Upper lobe of left lung (tissue), 6 donors: ENCODE results near the gene COX6A1. TPM values are rescaled to one million over a fixed set of nuclear protein-coding genes. Genes with fewer than 3 reads are reported as not detected.
"Not testable (repeated sequence)": the region's sequence is repeated elsewhere in the genome, so short reads cannot be mapped to it uniquely, and the experiment has no call there.

Source experiments
- ATAC-seq, 2 donors: fragments of 200-7000 bp; cut with Tn5 transposase; one replicate each; pipeline ENCODE4 v1.9.1; 2022; ENCODE audit warnings: mild to moderate bottlenecking in 2 of 2, moderate library complexity in 2 of 2; ENCODE audit not compliant: low FRiP score in 2 of 2
- DNase-seq, 2 donors: peaks; one replicate each; pipeline ENCODE4 v3.0.0-alpha.2; 2019 to 2020
- H3K27ac ChIP-seq, 4 donors: fragments of 200-600 bp; sonication (generic); one replicate each; pipeline ENCODE4 v1.5.1; 2016 to 2019
- H3K27me3 ChIP-seq, 4 donors: fragments of 200-600 bp; sonication (generic); one replicate each; pipeline ENCODE4 v1.5.1; 2017 to 2019
- H3K36me3 ChIP-seq, 4 donors: fragments of 200-600 bp; sonication (generic); one replicate each; pipeline ENCODE4 v1.5.1; 2016 to 2019
- H3K4me1 ChIP-seq, 4 donors: fragments of 200-600 bp; sonication (generic); one replicate each; pipeline ENCODE4 v1.5.1; 2018 to 2019
- H3K4me3 ChIP-seq, 4 donors: fragments of 200-600 bp; sonication (generic); one replicate each; pipeline ENCODE4 v1.5.1; 2017 to 2019; ENCODE audit warnings: mild to moderate bottlenecking in 2 of 4, moderate library complexity in 1 of 4
- H3K9me3 ChIP-seq, 4 donors: fragments of 200-600 bp; sonication (generic); one replicate each; pipeline ENCODE4 v1.5.1; 2018 to 2019
- EP300 ChIP-seq, 4 donors: sonication (generic); formaldehyde crosslinking; IDR thresholded peaks; one replicate each; pipeline ENCODE4 v1.5.1; 2017; ENCODE audit warnings: antibody characterized with exemption in 4 of 4, control low read depth in 2 of 4
- POLR2A ChIP-seq, 4 donors: fragments of 450-650 bp; IDR thresholded peaks; one replicate each; pipeline ENCODE4 v1.5.1; 2016 to 2017; ENCODE audit warnings: antibody characterized with exemption in 4 of 4, mild to moderate bottlenecking in 2 of 4
- POLR2AphosphoS5 ChIP-seq, 2 donors: sonication (generic); formaldehyde crosslinking; IDR thresholded peaks; one replicate each; pipeline ENCODE4 v1.5.1; 2017; ENCODE audit warnings: antibody characterized with exemption in 2 of 2
- WGBS, 2 donors: methylation state at CpG; one replicate each; pipeline ENCODE4 v1.1.5; 2017 to 2018; 5-methylcytosine and 5-hydroxymethylcytosine counted together
- total RNA-seq, 6 donors: library from RNA; depleted of rRNA in 4 of 6; stranded (reverse); fragments of >200 nt in 4 of 6; gene quantifications; one replicate each; pipeline versions ENCODE4 v1.1.0 to v1.2.1, GENCODE V29; 2016 to 2021
- TF ChIP-seq, protein P1 (sequence below), 6 experiments: fragments of 450-650 bp in 4 of 6; fragments of 200-600 bp in 2 of 6; sonication (generic) in 2 of 6; IDR thresholded peaks; one replicate each; pipeline ENCODE4 v1.5.1; 2016 to 2019; ENCODE audit warnings: antibody characterized with exemption in 6 of 6
- donor health status: DM: no; HTN: no; CAD: no; lungs with moderate emphysema.
- donor health status: DM: no; HTN: yes; CAD: no; lungs with severe emphysema.

The COX6A1 gene
- total RNA-seq, 6 donors from 2014 or later, result 131 to 733 (median 324) TPM

GRCh38 chr12:120447992-120448391 is 10.1 kb downstream of the COX6A1 start:
- Histone ChIP-seq H3K4me1 (peaks cover 19 to 33% (median 25%) of the 10 kb centered on the region in 4 donors), H3K27me3 (no peaks in the 10 kb centered on the region), H3K9me3 (no peaks in the 10 kb centered on the region), H3K27ac (no peak overlapping the region), H3K36me3 (peaks cover 0 to 42% (median 18%) of the 10 kb centered on the region in 4 donors), H3K4me3 (peak overlapping the region in 1 of 4 donors; percentile 80)
- TF ChIP-seq EP300 (IDR thresholded peaks at IDR 0.05) (no peak), POLR2A (IDR thresholded peaks at IDR 0.05) (no peak), POLR2AphosphoS5 (IDR thresholded peaks at IDR 0.05) (no peak)
- TF ChIP-seq, protein P1, sequence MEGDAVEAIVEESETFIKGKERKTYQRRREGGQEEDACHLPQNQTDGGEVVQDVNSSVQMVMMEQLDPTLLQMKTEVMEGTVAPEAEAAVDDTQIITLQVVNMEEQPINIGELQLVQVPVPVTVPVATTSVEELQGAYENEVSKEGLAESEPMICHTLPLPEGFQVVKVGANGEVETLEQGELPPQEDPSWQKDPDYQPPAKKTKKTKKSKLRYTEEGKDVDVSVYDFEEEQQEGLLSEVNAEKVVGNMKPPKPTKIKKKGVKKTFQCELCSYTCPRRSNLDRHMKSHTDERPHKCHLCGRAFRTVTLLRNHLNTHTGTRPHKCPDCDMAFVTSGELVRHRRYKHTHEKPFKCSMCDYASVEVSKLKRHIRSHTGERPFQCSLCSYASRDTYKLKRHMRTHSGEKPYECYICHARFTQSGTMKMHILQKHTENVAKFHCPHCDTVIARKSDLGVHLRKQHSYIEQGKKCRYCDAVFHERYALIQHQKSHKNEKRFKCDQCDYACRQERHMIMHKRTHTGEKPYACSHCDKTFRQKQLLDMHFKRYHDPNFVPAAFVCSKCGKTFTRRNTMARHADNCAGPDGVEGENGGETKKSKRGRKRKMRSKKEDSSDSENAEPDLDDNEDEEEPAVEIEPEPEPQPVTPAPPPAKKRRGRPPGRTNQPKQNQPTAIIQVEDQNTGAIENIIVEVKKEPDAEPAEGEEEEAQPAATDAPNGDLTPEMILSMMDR (IDR thresholded peaks at IDR 0.05), result no peak
- ATAC-seq (no peak), DNase-seq (no peak)
- 90 to 96% methylated on average over 4 of the region's 4 CpGs for WGBS, 2 donors

DNA sequence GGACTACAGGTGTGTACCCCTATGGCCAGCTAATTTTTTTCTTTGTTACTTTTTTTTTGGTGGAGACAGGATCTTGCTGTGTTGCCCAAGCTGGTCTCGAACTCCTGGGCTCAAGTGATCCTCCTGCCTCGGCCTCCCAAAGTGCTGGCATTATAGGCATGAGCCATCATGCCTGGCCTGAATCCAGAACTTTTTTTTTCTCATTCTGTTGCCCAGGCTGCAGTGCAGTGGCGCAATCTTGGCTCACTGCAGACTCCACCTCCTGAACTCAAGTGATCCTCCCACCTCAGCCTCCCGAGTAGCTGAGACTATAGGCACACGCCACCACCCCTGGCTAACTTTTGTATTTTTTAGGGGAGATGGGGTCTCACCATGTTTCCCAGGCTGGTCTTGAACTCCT is 14.6 kb downstream of the COX6A1 start:
- not testable (repeated sequence) for H3K9me3 ChIP-seq, H3K4me3 ChIP-seq, H3K27me3 ChIP-seq, ATAC-seq, DNase-seq, H3K27ac ChIP-seq
- WGBS, 2 donors, result 89 to 91% methylated on average over 5 of the region's 5 CpGs
- peaks cover 4 to 59% (median 22%) of the 10 kb centered on the region in 4 donors for H3K36me3 ChIP-seq
- H3K4me1 ChIP-seq, result peaks cover 3 to 13% (median 6%) of the 10 kb centered on the region in 4 donors

- no peak for ATAC-seq
- no peak overlapping the region for H3K27ac ChIP-seq
- WGBS, 2 donors, result 97 to 100% methylated on average over 3 of the region's 3 CpGs
- no peaks in the 10 kb centered on the region for H3K9me3 ChIP-seq
- no peaks in the 10 kb centered on the region for H3K27me3 ChIP-seq
- peaks cover 0 to 6% (median 0%) of the 10 kb centered on the region in 4 donors for H3K4me1 ChIP-seq
- TF ChIP-seq EP300 (IDR thresholded peaks at IDR 0.05) (no peak), POLR2AphosphoS5 (IDR thresholded peaks at IDR 0.05) (no peak), POLR2A (IDR thresholded peaks at IDR 0.05) (no peak)
- TF ChIP-seq, protein P1 (IDR thresholded peaks at IDR 0.05), result no peak
- H3K4me3 ChIP-seq, result no peak overlapping the region
- DNase-seq, result no peak
- peaks cover 7 to 64% (median 29%) of the 10 kb centered on the region in 4 donors for H3K36me3 ChIP-seq
Observed at GRCh38 chr12:120453060-120453750, 15.3 kb downstream of the COX6A1 start.

DNA sequence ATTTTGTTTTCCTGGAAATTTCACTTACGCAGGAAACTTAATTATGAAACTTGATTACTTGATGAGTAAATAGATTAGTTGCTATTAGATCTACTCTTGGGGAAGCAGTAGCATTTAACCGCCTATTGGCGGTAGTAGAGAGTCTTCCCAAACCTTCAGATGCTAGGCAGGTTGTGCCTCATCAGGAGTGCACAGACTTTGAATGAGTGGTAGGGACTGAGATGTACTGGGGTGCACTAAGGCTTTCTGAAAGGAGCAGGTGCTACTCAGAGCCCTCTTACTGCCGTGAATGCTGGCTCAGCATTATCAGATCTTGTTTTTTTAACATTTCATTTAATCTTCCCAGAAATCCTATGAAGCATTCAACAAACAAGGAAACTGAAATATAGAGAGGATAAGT is 16.1 kb downstream of the COX6A1 start:
- Histone ChIP-seq H3K27ac (no peak overlapping the region), H3K4me3 (no peak overlapping the region), H3K27me3 (no peaks in the 10 kb centered on the region), H3K36me3 (peaks cover 15 to 65% (median 37%) of the 10 kb centered on the region in 4 donors), H3K4me1 (no peaks in the 10 kb centered on the region), H3K9me3 (no peaks in the 10 kb centered on the region)
- no peak for DNase-seq
- peak in 1 of 2 donors; percentile 50 for ATAC-seq
- WGBS, 2 donors, result 77 to 85% methylated on average over 4 of the region's 4 CpGs
- TF ChIP-seq POLR2AphosphoS5 (IDR thresholded peaks at IDR 0.05) (no peak), EP300 (IDR thresholded peaks at IDR 0.05) (no peak), POLR2A (IDR thresholded peaks at IDR 0.05) (no peak)
- TF ChIP-seq, protein P1 (IDR thresholded peaks at IDR 0.05), result peak in 4 of 6 experiments; percentile 25 to 47 (median 36)

GRCh38 chr12:120455302-120455701 is 17.4 kb downstream of the COX6A1 start:
- Histone ChIP-seq H3K27me3 (no peaks in the 10 kb centered on the region), H3K36me3 (peaks cover 25 to 74% (median 46%) of the 10 kb centered on the region in 4 donors), H3K4me1 (no peaks in the 10 kb centered on the region), H3K4me3 (no peak overlapping the region), H3K9me3 (no peaks in the 10 kb centered on the region), H3K27ac (no peak overlapping the region)
- TF ChIP-seq POLR2AphosphoS5 (IDR thresholded peaks at IDR 0.05) (no peak), EP300 (IDR thresholded peaks at IDR 0.05) (no peak), POLR2A (IDR thresholded peaks at IDR 0.05) (no peak)
- TF ChIP-seq, protein P1 (IDR thresholded peaks at IDR 0.05), result no peak
- WGBS, 2 donors, result 87 to 96% methylated on average over 7 of the region's 7 CpGs
- ATAC-seq (no peak), DNase-seq (no peak)
